ENCODE data around the gene GEMIN8.

The GEMIN8 gene

DNA sequence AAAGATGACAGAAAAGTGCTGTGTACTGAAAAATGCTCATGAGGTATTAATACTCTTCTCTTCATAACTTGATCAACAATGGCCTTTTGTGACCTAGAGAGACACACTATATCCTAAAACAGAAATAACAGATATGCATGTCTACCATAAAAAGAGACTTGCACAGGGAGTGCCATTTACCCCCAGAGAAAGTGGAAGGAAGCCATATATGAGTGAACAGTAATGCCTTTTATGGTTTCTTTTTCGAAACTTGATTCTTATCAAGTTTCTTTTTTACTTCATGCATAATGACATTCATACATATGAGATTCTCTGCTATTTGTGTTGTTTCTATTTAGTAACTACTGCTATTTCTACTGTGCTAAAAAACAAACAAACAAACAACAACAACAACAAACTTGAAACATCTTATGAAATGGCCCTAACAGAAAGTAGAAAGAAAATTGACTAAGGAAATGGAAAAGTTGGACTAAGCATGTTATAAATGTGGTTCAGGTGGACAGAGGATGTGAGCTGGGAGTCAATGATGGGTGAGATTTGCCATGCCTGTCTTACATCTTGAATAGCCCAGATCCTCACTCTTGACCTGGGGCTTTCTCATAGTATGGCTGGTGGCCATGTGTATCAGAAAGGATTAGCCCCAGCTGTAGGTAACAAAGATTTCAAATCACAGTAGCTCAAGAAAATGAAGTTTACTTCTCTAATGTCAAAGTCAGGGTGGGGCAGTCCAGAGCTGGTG is 43.8 kb downstream of the GEMIN8 start:
- DNase-seq (ENCODE audit: low read depth), result no peak
- peaks cover 40% of the 10 kb centered on the region for H3K27me3 ChIP-seq (replicated peaks; ENCODE audit: control insufficient read depth, insufficient read depth, low read length)
- H3K4me1 ChIP-seq (ENCODE audit: control insufficient read depth, insufficient read depth, low read length), result no peaks in the 10 kb centered on the region
- H3K9me3 ChIP-seq (ENCODE audit: control insufficient read depth, low read length), result peaks cover 25% of the 10 kb centered on the region
- no peak overlapping the region for H3K9ac ChIP-seq (ENCODE audit: low read length)
- H3K4me3 ChIP-seq (ENCODE audit: low read length), result no peak overlapping the region
- no peaks in the 10 kb centered on the region for H3K36me3 ChIP-seq (ENCODE audit: control insufficient read depth, insufficient read depth, low read length, severe bottlenecking)

DNA sequence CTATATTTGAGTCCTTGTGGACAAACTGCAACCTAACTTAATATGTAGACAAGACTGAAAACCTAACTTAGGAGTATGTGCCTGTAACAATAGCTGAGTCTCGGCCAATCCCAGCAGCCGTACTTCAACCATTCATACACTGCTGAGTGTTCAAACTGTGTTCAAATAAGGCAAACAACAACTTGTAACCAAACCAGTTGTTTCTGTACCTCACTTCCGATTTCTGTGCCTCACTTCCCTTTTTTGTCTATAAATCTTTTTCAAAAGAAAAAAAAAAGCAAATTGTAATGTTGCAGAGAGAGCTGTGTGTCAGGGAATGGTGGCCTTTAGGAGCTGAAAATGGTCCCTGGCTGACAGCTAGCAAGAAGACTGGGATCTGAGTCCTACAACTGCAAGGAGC is 46.0 kb downstream of the GEMIN8 start:
- no peak overlapping the region for H3K4me3 ChIP-seq (ENCODE audit: low read length)
- no peaks in the 10 kb centered on the region for H3K4me1 ChIP-seq (ENCODE audit: control insufficient read depth, insufficient read depth, low read length)
- no peak overlapping the region for H3K9ac ChIP-seq (ENCODE audit: low read length)
- DNase-seq (ENCODE audit: low read depth), result no peak
- H3K27me3 ChIP-seq (replicated peaks; ENCODE audit: control insufficient read depth, insufficient read depth, low read length), result peaks cover 42% of the 10 kb centered on the region
- no peaks in the 10 kb centered on the region for H3K36me3 ChIP-seq (ENCODE audit: control insufficient read depth, insufficient read depth, low read length, severe bottlenecking)
- H3K9me3 ChIP-seq (ENCODE audit: control insufficient read depth, low read length), result peaks cover 25% of the 10 kb centered on the region

GRCh38 chrX:13968198-13968597 is 61.5 kb downstream of the GEMIN8 start:
- Histone ChIP-seq H3K36me3 (ENCODE audit: control insufficient read depth, insufficient read depth, low read length, severe bottlenecking) (no peaks in the 10 kb centered on the region), H3K27me3 (replicated peaks; ENCODE audit: control insufficient read depth, insufficient read depth, low read length) (peaks cover 4% of the 10 kb centered on the region), H3K9ac (ENCODE audit: low read length) (no peak overlapping the region), H3K4me3 (ENCODE audit: low read length) (no peak overlapping the region), H3K9me3 (ENCODE audit: control insufficient read depth, low read length) (no peaks in the 10 kb centered on the region), H3K4me1 (ENCODE audit: control insufficient read depth, insufficient read depth, low read length) (no peaks in the 10 kb centered on the region)
- no peak for DNase-seq (ENCODE audit: low read depth)

DNA sequence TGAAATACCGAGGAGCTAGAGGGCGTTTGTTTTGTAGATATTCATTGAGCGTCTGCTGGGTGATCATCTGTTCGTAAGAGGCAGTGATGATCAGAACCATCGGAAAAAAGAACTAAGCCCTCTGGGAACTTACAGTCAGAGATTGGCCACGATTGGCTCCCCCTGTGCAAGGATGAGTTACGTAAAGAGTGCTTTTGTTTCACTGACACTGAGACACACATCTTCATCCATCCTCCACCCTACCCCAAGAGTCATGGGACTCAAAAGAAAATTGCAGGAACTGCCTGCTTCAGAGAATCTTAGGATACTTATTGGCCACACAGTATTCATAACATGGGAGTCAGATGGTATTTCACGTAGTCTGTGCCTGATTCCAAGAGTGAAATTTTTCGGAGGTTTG is 62.1 kb downstream of the GEMIN8 start:
- H3K36me3 ChIP-seq (ENCODE audit: control insufficient read depth, insufficient read depth, low read length, severe bottlenecking), result no peaks in the 10 kb centered on the region
- no peak overlapping the region for H3K9ac ChIP-seq (ENCODE audit: low read length)
- no peak for DNase-seq (ENCODE audit: low read depth)
- no peaks in the 10 kb centered on the region for H3K9me3 ChIP-seq (ENCODE audit: control insufficient read depth, low read length)
- no peak overlapping the region for H3K4me3 ChIP-seq (ENCODE audit: low read length)
- H3K27me3 ChIP-seq (replicated peaks; ENCODE audit: control insufficient read depth, insufficient read depth, low read length), result peaks cover 4% of the 10 kb centered on the region
- H3K4me1 ChIP-seq (ENCODE audit: control insufficient read depth, insufficient read depth, low read length), result no peaks in the 10 kb centered on the region

DNA sequence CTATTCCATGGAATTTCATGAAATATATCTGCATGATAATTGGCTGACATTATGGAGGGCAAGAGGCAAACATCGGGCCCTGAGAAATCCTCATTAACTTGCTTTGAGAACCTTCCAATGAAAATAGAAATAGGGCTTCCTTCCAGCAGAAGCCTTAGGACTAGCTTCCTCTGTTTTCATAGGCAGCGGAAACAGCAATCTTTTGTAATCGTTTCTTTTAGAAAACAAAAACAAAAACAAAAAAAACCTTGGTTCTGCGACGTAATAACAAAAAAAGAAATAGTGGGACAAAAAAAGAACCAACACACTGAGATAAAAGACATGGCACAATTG is 62.9 kb downstream of the GEMIN8 start:
- Histone ChIP-seq H3K36me3 (ENCODE audit: control insufficient read depth, insufficient read depth, low read length, severe bottlenecking) (no peaks in the 10 kb centered on the region), H3K4me3 (ENCODE audit: low read length) (no peak overlapping the region), H3K9me3 (ENCODE audit: control insufficient read depth, low read length) (no peaks in the 10 kb centered on the region), H3K9ac (ENCODE audit: low read length) (no peak overlapping the region), H3K4me1 (ENCODE audit: control insufficient read depth, insufficient read depth, low read length) (no peaks in the 10 kb centered on the region), H3K27me3 (replicated peaks; ENCODE audit: control insufficient read depth, insufficient read depth, low read length) (peaks cover 4% of the 10 kb centered on the region)
- DNase-seq (ENCODE audit: low read depth), result no peak

DNA sequence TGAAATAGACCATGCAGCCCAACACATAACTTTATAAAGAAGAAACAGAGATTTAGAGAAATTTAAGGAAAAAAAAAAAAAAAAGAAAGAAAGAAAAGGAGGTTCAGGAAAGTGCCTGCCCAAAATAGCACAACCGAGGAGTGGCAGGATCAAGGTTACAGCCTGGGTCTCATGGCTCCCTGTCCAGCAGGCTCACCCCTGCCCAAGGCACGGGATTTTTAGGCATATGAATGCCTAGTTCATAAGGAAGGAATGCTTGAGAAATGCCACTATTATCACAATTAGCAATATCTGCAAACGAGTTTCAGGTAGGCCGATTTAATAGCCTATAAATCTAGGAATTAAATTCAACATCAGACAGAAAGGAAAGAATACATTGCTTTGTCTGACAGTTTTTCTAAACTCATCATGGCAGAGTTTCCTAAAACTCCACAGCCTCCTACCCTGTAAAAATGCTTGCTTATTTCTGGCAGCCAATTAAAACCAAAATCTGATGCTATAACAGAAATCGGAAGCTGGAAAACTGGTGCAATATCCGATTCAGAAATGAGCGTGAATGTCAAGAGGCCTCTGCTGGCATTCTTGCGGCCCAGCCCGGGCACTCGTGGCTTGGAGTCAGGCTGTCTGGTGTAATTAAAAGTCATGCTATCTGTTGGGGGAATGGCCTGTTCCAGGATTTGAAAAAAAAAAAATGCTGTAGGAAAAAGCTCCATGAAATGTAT is 63.5 kb downstream of the GEMIN8 start:
- peaks cover 9% of the 10 kb centered on the region for H3K27me3 ChIP-seq (replicated peaks; ENCODE audit: control insufficient read depth, insufficient read depth, low read length)
- H3K9me3 ChIP-seq (ENCODE audit: control insufficient read depth, low read length), result no peaks in the 10 kb centered on the region
- H3K4me1 ChIP-seq (ENCODE audit: control insufficient read depth, insufficient read depth, low read length), result no peaks in the 10 kb centered on the region
- no peaks in the 10 kb centered on the region for H3K36me3 ChIP-seq (ENCODE audit: control insufficient read depth, insufficient read depth, low read length, severe bottlenecking)
- no peak overlapping the region for H3K4me3 ChIP-seq (ENCODE audit: low read length)
- DNase-seq (ENCODE audit: low read depth), result no peak
- H3K9ac ChIP-seq (ENCODE audit: low read length), result no peak overlapping the region

GRCh38 chrX:13965531-13965930 is 64.2 kb downstream of the GEMIN8 start:
- DNase-seq (ENCODE audit: low read depth), result no peak
- H3K4me3 ChIP-seq (ENCODE audit: low read length), result no peak overlapping the region
- H3K9me3 ChIP-seq (ENCODE audit: control insufficient read depth, low read length), result peaks cover 3% of the 10 kb centered on the region
- peaks cover 10% of the 10 kb centered on the region for H3K27me3 ChIP-seq (replicated peaks; ENCODE audit: control insufficient read depth, insufficient read depth, low read length)
- no peaks in the 10 kb centered on the region for H3K4me1 ChIP-seq (ENCODE audit: control insufficient read depth, insufficient read depth, low read length)
- H3K36me3 ChIP-seq (ENCODE audit: control insufficient read depth, insufficient read depth, low read length, severe bottlenecking), result no peaks in the 10 kb centered on the region
- H3K9ac ChIP-seq (ENCODE audit: low read length), result no peak overlapping the region

DNA sequence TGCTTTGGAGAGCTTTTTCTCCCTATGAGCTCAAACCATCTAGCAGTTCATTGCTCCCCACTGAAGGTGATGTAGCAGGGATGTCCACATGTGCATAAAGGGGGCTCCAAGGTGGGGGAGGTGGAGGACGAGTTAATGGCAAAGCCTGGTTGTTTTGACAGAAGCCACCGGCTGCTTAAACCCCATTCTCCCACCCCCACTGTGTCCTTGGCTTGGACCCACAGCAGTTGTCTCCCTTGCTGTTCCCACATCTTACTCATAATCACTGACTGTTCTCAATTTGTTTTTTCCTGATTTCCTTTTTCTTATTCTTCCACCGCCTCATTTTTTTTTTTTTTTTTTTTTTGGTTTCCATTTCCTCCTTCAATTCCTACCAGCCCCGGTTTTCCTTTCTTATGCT is 72.7 kb downstream of the GEMIN8 start:
- Histone ChIP-seq H3K4me3 (ENCODE audit: low read length) (no peak overlapping the region), H3K27me3 (replicated peaks; ENCODE audit: control insufficient read depth, insufficient read depth, low read length) (peaks cover 35% of the 10 kb centered on the region), H3K4me1 (ENCODE audit: control insufficient read depth, insufficient read depth, low read length) (peaks cover 3% of the 10 kb centered on the region), H3K9ac (ENCODE audit: low read length) (no peak overlapping the region), H3K9me3 (ENCODE audit: control insufficient read depth, low read length) (peaks cover 13% of the 10 kb centered on the region), H3K36me3 (ENCODE audit: control insufficient read depth, insufficient read depth, low read length, severe bottlenecking) (no peaks in the 10 kb centered on the region)
- no peak for DNase-seq (ENCODE audit: low read depth)

Measured in adipocyte (in vitro differentiated cells).